NT2/D1 (cell line): ENCODE data around the gene LIPC.

Source experiments
- SUZ12 ChIP-seq: IDR thresholded peaks from 2 replicates; pipeline ENCODE4 v1.6.1; 2011; ENCODE audit not compliant: insufficient read length, insufficient read depth; ENCODE audit errors: extremely low read depth
- YY1 ChIP-seq: IDR thresholded peaks from 2 replicates; pipeline ENCODE4 v1.6.1; 2011; ENCODE audit not compliant: insufficient read length, insufficient read depth
- ZNF274 ChIP-seq: IDR thresholded peaks from 2 replicates; pipeline ENCODE4 v1.6.1; 2011; ENCODE audit warnings: mild to moderate bottlenecking, low read depth, low read length

DNA sequence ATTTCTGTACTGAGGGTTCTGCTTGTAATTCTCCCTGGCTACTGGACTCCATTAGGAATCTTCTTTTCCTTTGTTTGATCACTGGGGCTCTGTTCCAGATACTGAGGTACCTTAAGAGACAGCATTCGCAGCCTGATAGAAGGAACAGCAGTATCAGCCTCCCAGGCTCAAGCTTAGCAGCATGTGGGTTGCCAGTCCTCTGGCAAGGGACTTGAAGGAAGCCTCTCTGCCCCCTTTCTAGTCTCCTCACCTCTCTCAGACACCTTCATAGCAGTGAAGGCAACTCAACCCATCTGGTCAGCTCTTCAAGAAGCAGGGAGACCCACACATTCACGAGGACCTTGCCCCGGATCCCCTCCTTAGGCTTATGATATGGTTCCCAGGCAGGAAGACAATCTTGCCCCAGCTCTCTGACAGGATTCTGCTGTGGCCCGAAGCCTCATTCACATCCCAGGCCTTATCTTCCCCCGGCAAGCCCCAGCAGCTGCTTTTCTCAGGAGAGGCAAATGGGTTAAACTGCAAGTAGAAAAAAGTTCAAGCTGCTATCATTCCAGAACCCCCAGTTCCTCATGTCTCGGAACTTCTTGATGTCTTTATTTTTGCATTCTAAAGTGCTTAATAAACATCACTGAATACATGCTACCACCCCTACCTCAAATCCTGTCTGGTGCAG is 153.1 kb downstream of the LIPC start:
- TF ChIP-seq ZNF274, result no peak
- no peak for TF ChIP-seq YY1
- no peak for TF ChIP-seq SUZ12
